ENCODE results near the gene WDFY2.

Gene WDFY2

DNA sequence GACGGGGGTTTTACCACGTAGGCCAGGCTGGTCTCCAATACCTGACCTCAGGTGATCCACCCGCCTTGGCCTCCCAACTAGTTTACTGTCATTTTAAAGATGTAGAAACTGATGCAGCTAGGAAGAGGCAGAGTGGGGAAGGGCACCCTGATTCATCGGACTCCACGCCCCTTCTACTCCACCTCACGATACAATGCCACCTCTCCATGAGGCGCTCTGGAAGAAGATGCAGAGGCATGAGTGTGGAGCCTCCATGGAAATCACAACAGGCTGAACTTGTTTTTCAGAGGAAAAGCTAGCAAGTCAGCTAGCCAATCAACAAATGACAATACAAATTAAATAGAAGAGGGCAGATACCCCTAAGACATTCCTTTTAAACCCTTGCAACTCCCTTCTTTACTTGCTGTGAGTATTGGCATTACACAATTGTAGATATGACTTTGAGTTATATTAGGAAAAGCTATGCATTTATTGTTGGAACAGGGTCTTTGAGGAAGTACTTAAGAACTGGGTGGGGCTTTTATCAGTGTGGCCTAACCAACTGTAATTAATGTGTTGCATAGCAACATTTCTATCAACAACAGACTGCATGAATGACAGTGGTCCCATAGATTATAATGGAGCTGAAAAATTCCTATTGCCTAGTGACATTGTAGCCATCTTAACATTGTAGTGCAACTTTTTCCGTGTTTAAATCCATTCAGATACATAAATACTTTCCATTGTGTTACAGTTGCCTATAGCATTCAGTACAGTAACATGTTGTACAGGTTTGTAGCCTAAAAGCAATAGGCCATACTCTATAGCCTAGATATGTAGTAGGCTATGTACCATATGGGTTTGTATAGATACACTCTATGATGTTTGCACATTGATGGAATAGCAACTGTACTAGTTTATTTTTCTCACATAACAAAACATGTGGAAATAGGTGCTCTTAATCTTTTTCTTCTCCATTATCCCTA, 17.6 kb downstream of the WDFY2 start:
- peak; percentile 18 to 65 for DNase-seq

DNA sequence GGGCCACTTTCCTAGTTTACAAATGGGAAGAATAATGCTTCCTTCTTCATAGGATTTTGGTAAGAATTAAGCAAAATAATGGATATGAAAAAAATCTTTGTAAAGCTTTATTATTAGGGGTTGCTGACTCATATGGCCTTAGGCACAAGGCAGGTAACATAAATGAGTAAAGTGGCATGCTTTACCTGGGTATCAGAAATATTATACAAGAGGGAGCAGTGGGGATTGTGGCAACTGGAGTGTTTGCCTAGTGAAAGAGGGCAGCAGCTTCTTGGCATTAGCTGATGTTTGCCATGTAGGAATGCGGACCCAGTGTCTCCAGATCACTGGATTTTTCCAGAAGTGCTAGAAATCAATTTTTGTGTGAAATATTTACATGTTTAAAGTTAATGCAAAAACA, 19.5 kb downstream of the WDFY2 start:
- no peak for DNase-seq

DNA sequence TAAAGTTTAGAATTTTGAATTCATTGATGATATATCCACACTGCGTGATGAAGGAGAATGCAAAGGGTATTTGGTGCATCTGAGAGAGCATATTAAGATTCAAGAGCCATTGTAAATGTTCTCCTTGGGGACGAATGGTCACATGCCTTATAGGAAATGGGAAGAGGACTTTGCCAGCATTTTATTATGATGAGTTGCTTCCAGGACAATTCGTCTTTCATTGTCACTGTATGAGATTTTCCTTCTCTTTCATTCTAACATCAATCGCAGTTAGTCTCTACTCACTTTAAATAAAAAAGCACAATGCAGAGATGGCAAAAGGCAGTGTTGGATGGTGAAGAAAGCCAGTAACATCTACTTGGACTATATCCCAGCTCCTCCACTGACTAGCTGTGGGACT, 21.4 kb downstream of the WDFY2 start:
- no peak for DNase-seq

DNA sequence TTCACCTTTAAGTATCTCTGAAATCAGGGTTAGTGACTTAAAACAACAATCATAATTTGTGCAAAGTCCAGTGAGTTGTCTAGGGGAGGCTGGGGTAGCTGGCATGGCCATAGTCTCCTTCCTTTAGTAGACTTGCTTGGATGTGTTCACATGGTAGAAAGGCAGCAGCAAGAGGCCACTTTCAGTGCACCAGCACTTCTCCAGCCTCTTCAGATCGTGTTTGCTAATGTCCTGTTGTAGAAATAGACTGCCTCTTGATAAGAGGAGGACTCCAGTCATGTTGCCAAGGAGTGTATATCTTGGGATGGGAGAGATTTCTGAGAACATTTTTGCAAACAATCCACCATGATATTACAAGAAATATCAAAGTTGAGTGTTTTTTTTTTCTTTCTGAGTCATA, 22.9 kb downstream of the WDFY2 start:
- no peak for DNase-seq

DNA sequence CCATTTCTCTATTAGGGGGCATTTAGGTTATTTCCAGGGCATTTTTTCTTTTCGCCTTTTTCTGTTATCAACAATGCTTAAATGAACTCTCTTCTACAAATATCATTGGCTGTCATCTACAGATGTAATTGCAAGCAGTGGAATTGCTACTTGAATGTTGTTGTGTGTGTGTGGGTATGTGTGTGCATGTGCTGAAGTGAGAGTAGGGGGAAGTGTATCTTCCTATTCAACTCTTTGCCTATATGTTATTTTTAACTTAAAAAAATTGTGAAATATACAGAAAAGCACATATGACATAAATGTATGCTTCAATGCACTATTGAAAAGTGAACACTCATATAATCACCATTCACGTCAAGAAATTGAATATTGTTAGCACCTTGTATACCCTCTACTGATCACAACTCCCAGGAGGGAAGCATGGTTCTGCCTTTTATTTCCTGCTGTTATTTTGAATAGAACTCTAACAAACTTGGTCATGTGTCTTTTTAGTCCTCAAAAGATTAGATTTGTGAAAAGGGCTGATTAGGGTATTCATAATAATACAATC, 24.7 kb downstream of the WDFY2 start:
- no peak for DNase-seq

DNA sequence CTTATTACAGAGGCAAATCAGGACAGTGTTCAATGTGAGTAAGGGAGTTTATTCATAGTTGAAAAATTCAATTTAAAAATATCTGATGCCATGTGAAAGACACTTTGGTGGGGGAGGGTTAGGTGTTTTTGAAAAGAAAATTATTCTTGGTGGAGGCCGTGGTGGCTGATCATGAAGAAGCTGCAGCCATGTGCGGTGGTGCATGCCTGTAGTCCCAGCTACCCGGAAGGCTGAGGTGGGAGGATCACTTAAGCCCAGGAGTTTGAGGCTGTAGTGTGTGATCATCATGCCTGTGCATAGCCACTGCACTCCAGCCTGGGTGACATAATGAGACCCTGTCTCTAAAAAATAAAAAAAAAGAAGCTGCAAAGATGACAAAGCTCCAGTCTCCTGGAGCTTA, 28.6 kb downstream of the WDFY2 start:
- DNase-seq: no peak

DNA sequence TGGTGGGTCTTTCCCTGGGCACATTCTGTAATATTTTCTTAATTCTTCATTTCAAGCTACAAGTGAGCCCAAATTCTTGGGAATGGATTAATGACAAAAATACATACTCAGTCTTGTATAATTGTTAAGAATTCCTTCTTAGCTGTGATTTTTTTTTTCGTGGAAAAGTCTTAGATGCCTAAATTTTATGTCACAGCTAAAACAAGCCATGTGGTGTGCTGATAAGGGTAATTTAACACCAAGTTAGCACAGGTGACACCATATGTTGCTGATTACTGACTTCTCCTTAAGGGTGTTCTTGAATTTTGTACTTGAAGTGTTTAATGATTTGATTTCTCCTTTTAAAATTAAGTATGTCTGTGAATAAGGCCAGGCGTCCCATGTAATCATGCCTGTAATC, 29.3 kb downstream of the WDFY2 start:
- DNase-seq: no peak

DNA sequence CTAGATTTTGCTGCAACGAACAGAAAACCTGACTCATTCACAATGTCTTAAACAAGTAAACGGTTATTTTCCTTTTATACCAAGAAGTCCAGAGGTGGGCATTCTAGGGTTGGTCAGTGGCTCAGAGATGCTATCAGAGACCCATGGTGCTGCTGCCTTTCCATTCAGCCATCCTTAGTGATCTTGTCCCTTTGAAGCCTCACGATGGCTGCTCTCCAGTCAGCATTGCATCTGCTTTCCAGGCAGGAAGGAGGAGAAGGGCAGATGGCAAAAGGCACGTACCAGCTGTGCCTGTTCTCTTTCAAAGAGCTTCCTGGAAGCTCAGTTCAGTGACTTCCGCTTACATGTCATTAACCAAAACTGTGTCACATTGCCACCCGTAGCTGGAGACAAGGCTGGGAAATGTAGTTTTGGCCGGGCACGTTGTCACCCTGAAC, 30.1 kb downstream of the WDFY2 start:
- DNase-seq: peak; percentile 85 to 87

DNA sequence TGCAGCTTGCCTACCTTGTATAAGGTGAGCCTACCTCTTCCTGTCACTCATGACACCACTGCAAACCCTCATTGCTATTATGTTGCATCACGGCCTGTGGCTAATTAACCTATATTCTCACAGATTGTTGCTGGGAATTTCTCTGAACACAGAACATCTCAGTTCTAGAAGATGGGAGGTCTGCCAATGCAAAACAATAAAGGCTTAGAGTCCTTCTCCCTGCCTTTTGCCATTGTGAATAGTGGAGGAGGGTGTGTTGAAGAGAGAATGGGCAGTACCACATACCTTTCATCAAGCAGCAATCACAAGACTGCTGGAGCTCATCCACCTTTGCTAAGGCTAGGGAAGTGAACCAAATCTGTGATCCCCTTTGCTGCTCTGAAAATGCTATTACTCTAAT, 34.4 kb downstream of the WDFY2 start:
- DNase-seq: no peak

DNA sequence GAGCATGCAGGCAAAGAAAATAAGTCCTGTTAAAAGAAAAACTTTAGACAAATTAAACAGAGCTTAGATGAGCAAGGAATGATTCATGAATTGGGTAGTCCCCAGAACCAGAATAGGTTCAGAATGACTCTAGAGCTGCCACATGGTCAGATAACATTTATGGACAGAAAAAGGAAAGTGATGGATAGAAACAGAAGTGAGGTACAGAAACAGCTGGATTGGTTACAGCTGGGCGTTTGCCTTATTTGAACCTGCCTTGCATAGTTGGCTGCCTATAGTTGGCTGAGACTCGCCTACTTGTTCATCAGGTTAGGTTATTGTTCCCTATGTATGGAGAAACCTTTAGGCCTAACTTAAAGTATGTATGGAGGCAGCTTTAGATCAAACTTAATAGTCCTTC, 35.4 kb downstream of the WDFY2 start:
- no peak for DNase-seq

DNA sequence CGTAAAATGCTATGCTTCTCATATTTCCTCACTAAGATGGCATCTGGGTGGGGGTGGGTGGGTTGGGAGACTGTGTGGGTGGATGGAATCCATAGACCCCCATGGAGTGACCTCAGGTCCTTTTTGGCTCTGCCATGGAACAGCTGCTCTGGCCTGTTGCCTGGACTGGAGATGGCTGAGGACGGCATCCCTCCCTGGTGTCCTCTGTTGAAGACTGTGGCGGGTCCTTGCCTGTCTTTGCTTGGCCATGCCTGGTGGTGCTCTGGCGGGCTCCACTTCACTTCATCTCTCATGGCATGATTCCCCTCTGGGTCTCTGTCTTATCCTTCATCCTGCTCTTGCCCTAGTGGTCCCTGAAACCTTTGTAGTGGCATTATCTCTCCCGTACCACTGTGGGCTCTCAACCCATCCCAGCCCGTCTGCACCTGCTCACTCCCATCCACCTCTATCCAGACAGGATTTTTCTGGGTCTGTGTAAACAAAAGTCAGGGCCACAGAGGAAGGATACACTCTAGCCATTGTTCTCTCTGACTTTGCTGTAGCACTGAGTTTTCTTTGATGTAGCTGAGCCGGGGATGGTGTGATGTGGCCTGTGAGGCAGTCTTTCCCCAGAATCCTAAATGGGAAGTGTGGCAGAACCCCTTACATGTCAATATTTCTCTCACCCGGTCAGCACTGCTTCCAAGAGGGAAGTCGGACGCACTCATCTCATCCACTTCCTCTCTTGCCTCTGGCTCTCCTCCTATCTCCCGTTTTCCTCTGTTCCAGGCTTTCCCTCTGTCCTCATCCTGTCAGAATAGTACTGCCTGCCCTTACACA, 36.1 kb downstream of the WDFY2 start:
- no peak for DNase-seq

DNA sequence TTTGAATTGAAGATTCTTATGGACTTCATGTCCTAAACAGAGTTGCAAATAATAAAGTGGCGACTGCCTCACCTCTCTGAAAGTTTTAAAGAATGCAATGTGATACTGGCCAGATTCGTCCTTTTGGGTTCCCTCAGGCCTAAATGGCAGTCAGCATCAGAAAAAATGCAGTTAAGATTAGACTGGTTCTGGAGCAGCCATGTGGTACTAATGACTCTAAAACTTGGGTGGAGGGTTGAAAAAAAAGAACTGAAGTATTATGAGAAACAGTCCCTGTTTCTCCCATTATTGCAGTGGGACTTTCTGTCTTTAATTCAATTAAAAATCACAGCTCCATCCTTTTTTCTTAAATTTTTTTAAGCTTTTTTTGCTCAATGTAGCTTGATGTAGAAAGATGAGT, 37.3 kb downstream of the WDFY2 start:
- no peak for DNase-seq

DNA sequence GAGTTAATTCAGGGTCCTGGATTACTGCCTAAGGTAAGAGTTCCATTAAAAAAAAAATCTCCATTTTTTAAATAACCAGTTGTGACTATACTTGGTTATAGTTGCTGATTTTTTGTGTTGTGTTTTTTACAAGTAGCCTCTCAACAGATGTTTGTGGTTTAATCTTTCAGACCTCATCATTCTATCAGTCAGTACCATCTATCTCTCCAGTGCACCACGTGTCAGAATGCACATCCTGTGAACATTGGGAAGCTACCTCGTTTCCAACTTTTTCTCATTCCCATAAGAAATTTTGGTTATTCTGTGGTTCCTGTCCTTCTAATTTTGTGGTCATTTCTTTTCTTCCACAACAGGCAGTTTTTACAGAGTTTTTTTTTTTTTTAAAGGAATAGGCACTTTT, 39.2 kb downstream of the WDFY2 start:
- no peak for DNase-seq

DNA sequence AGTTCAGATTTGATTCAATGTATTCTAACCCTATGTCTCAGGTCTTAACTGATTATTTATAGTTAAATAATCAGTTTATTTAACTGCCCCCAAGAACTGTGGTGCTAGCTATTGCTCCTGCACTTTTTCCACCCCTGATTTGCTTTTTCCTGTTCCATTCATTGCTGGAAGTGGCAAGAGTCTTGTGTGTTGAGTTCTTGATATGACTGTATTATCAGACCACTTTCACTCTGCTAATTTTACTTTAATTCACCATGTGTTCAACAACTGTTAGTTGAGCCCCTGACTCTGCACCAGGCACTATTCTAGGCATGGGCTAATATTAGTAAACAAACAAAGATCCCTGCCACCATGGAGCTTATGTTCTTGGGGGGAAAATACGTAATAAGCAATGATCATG, 39.9 kb downstream of the WDFY2 start:
- DNase-seq: no peak

DNA sequence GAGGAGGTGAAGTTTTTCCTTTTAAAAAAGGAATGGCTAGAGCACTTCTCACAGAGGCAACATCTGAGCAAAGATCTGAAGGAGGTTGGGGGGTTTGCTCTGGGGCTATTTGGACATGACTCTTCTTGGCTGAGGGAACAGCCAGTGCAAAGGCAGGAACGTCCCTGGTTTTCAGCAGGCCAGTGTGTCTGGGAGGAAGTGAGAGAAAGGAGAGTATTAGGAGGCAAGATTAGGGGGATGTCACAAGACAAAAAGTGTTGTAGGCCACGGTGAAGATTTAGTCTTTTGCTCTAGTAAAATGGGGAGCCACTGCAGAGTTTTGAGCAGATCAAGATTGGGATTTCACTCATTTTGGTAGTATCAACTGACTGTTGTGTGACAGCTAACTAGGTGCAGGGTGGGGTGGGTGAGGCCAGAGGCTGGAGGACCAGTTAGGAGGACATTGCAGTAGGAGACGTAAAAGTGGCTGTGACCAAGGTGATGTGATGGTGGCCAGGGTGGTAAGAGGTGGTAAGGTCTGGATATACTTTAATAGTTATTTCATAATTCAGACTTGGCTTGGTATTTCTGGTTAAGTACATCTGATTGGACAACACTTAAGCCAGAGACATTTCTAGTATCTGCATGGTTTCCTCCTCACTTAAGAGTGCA, 40.6 kb downstream of the WDFY2 start:
- no peak for DNase-seq

DNA sequence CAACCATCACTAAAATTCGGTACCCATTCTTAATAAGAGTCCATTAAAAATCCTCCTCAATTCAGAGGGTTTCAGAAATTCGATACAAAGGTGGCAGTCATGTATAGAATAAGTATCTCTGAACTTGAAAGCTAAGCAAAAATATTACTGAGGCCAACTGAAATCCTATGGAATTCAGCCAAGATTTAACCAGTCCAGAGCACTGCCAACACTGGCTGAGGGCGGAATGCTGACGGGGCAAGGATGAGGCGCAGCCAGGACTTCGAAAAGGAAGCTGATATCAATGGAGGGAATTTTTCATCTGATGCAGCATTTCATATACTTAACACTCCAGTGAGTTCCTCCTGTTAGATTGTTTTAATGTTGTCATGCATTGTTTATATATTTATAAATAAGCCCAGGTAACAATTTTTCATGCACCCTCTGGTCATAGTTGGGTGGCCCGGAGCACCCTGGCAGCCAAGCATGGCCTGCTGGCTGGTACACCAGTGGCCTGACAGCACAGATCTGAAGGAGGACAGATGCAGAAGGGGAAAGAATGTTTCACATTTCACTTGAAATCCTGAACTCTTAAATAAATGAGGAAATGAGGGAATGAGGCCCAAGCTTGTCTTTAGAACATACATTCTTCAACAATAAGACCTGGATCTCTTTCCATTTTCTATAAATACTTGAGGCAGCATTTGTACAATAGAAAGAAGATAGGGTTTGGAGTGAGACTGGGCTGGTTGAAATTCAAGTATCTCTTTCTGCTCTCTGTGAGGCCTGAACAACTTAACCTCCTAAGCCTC, 41.5 kb downstream of the WDFY2 start:
- DNase-seq: no peak

DNA sequence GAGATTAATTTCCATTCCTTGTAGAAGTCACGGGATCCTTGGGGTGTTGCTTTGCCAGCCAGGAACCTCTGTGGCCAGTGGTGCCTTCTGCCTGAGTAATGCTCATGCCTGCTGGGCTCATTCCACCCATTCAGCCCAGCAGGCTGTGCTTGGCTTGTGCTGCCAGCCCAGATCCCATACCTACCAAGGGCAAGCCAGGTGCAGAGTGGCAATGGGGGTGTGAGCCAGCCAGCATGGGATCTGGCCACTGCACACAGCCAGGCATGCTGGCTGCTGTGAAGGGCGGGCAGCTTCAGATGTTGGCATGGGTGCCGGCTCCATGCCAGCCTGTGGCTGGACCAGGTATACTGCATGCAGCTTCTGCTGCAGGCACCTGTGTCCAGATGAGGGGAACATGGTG, 42.5 kb downstream of the WDFY2 start:
- DNase-seq: no peak

DNA sequence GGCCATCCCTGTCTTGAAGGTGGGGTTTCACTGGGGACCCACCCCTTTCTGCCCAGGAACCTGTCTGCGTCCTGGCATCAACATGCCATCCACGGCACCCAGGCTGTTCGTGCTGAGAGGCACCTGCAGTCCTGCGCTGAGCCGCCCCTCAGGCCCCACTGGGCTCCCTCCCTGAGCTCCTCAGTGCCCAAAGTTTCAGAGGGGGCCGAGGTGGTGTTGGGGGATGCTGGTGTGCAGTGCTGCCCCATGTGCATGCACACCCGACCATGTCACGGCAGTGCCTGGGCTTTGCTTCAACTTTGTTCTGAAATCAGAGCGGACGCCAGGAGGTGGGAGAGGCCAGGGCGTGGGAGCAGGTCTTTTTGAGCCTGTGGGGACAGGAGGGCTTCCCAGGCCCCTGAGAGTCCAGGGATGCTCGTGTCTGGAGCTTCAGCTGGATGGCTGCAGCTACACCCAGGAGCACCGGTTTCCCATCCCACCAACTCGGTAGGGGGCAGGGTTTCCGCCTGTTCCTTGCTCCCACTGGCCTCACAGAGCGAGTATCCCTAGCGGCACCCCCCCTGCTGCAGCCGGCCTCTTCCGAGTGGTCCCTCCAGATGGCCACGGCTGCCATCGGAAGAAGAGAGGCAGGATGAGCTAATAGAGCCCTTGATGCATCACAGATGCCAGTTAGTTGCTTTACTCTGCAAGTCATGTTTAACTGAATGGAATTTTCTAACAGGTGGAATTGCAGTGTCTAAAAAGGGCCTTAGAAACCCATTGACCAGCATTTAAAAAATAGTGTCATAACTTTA, 44.0 kb downstream of the WDFY2 start:
- no peak for DNase-seq

DNA sequence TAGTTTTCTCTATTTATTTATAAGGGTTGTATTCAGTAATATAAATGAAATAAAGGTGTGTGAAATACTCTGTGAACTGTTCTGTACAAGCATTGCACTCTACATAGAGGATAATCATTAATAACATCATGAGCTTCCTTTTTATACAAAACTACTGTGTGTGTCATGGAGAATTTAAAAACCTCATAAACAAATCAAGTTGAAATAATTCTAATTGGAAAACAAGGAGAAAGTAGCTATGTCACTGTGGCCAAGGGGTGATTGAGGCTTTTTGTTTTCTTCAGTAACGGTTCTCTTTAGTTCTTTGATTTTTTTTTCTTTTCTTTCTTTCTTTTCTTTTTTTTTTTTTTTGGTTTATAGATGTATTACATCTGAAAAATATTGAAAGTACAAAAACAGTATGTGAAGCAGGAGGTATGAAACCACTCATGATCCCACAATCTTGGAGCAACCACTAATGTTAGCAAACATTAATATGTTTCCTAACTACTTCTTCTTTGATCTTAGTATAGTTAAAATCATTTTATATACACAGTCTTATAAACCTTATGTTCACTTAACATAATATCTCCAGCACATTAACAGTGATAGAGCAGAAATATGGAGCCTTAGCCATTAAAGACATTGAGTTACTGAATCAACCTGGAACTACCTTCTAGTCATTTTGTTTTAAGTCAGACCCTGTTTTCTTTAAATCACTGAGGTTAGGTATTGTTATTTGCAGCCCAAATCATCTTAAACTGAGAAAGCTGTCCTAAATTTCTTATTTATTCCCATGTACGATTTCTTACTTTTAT, 45.4 kb downstream of the WDFY2 start:
- DNase-seq: no peak

DNA sequence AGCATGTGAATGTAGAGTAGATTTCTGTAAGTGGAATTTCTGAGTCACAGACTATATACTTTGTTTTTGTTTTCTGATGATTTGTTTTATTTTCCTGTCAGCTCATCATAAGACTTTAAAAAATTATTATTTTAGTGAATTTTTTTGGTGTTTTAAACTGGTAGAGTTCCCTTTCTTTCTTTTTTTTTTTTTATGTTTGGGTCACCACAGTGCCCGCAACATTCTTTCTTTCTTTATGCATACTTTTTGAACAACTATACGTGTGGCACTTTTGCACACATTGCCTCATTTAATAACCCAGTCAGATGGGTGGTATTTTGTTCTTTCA, 46.0 kb downstream of the WDFY2 start:
- DNase-seq: no peak

All from Kasumi-1 (cell line).